ENCODE measurements around the gene GPR176. TPM values are rescaled to one million over a fixed set of nuclear protein-coding genes. Genes with fewer than 3 reads are reported as not detected.

The GPR176 gene
- total RNA-seq, 2 donors from 2014 or later, result 0.07 to 0.14 TPM

DNA sequence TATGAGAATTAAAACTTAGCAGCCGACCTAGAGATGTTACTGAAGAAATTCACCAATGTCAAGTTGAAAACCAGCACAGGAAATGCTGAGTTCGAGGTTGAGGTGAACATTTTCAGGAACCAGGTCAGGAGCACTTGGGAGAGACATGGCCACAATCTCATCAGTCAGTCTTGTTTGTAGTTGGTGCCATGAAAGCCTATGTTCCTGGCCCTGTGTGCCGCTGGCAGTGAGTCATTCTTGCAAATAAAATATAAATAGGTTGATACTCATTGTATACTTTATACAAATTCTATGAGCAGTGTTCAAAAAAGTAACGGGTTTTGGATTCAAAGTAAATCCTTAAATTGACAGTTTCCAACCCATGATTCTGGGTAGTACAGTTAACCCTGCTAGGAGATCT lies 135.9 kb downstream of the GPR176 start:
- ATAC-seq, result no peak
- Mint-ChIP-seq H3K9me3 (no peaks in the 10 kb centered on the region), H3K27ac (peak overlapping the region; percentile 58 to 79), H3K4me1 (ENCODE audit: low read depth in 2 of 2) (peaks cover 28 to 41% of the 10 kb centered on the region in 2 donors), H3K36me3 (no peaks in the 10 kb centered on the region), H3K27me3 (no peaks in the 10 kb centered on the region), H3K4me3 (peak overlapping the region; percentile 88)
- DNase-seq (ENCODE audit: low spot score), result no peak

DNA sequence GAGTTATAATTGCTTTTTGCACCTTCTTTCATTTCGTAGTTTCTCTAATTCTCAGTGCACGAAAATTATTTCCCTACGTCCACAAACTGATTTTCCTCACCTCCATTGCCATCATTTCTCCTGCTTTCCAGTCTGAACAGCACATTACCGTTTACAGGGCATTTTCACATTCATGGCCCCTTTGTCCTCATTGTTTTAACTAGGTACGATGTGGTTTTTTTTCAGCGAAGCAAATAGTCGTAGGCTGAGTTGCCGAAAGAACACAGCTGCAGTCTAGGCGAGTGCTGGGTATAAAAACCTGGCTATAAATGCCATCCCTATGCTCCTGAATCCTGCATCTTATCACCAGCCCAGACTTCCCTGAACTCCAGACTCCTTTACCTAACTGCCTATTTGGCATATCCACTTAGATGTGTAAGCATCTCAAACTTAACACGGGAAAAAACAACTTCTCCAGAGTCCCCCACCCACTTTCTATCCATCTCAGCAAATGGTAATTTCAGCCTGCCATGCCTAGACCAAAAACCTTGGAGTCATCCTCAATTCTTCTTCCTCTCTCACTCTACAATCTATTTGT lies 136.7 kb downstream of the GPR176 start:
- peak overlapping the region; percentile 58 to 79 for H3K27ac Mint-ChIP-seq
- no peak for DNase-seq (ENCODE audit: low spot score)
- no peaks in the 10 kb centered on the region for H3K36me3 Mint-ChIP-seq
- H3K4me1 Mint-ChIP-seq (ENCODE audit: low read depth in 2 of 2), result peaks cover 28 to 36% of the 10 kb centered on the region in 2 donors
- H3K27me3 Mint-ChIP-seq, result peaks cover 0 to 2% of the 10 kb centered on the region in 2 donors
- no peaks in the 10 kb centered on the region for H3K9me3 Mint-ChIP-seq
- no peak for ATAC-seq
- H3K4me3 Mint-ChIP-seq, result peak overlapping the region; percentile 88

DNA sequence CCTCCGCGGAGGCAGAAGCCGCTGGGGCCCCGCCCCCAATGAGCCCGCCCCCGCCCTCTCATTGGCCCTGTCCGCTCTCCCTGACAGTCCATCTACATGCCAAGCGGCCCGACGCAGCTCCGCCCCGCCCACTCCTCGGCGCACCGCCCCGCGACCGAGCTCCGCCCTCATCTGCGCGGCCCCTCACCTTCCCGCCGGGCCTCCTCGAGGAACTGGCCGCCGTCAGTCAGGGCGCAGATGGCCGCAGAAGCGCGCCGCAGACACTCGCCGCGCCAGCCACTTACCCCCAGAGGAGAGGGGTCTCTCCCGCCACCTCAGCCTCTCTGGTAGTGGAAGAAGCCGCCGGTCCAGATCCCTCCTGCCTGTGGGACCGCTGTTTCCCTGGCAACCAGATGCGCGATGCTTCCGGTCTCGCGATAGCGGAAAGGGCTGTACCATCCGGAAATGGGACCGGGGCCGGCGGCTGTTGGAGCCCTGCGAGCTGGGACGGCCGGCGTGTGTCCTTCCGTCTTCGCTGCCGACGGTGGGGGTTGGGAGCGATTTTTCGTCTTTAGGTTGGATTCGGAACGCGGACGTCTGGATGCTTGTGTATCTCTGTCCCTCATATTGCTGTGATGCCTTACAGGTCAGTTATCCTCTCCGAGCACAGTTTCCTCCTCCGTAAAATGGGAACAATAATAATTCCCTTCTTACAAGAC lies 137.5 kb downstream of the GPR176 start, which contains the start of gene FSIP1:
Gene FSIP1, minus strand, starts transcription at position 401 of the 698 bp plus-strand sequence. CDS start 6,317 bp downstream, outside the sequence.
- Mint-ChIP-seq H3K27me3 (peaks cover 5 to 7% of the 10 kb centered on the region in 2 donors), H3K4me1 (ENCODE audit: low read depth in 2 of 2) (peaks cover 22 to 29% of the 10 kb centered on the region in 2 donors), H3K36me3 (no peaks in the 10 kb centered on the region), H3K27ac (peak within 1 kb of the TSS; percentile 58 to 79), H3K4me3 (peak within 1 kb of the TSS; percentile 88), H3K9me3 (no peaks in the 10 kb centered on the region)
- DNase-seq (ENCODE audit: low spot score), result peak; percentile 98
- ATAC-seq, result peak; percentile 100

DNA sequence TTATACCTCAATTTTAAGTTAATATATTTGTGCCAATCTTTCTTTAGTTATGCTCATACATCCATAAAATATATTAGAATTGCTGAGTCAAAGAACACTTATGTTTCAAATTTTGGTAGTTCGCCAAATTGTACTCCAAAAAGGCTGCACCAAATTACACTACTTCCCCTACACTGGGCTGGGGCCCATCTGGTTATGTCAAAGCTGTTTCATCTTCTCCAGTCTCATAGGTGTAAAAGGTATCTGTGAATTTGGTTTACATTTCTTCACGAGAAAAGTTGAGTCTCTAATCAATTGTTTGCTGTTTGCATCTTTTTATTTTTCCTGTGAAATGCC lies 138.1 kb downstream of the GPR176 start:
- Mint-ChIP-seq H3K27me3 (peaks cover 11 to 12% of the 10 kb centered on the region in 2 donors), H3K36me3 (no peaks in the 10 kb centered on the region), H3K4me1 (ENCODE audit: low read depth in 2 of 2) (peaks cover 22 to 33% of the 10 kb centered on the region in 2 donors), H3K27ac (peak overlapping the region; percentile 58 to 79), H3K9me3 (no peaks in the 10 kb centered on the region), H3K4me3 (peak overlapping the region; percentile 88)
- DNase-seq (ENCODE audit: low spot score) (no peak), ATAC-seq (no peak)

DNA sequence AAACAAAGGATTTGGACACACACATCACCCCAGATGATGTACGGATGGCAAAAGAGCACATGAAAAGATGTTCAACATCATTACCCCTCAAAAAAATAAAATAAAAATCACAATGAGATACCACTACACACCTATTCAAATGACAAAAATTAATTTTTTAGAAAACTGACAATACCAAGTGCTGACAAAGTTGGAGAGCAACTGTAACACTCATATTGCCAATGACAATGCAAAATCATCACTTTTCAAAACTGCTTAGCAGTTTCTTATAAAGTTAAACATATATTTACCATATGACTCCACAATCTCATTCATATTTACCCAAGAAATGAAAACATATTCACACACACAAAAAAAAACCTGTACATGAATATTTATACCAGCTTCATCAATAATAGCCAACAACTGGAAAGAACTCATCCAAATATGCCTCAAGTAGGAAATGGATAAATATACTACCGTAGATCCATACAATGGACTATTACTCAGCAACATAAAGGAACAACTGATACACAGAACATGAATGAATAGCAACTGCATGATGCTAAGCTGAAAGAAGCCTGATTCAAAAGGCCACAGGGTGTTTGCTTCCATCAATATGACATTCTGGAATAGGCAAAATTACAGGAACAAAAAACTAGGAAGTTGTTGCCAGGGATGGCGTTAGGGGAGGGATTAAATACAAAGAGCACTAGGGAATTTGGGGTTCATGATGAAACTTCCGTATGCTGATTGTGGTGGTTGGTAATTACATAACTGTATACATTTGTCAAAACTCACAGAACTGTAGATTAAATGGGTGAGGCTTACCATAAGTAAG lies 138.7 kb downstream of the GPR176 start:
- Mint-ChIP-seq H3K9me3 (no peaks in the 10 kb centered on the region), H3K27ac (peak overlapping the region; percentile 58 to 79), H3K4me1 (ENCODE audit: low read depth in 2 of 2) (peaks cover 21 to 33% of the 10 kb centered on the region in 2 donors), H3K36me3 (no peaks in the 10 kb centered on the region), H3K27me3 (peaks cover 11 to 12% of the 10 kb centered on the region in 2 donors), H3K4me3 (peak overlapping the region; percentile 88)
- no peak for ATAC-seq
- DNase-seq (ENCODE audit: low spot score), result no peak

DNA sequence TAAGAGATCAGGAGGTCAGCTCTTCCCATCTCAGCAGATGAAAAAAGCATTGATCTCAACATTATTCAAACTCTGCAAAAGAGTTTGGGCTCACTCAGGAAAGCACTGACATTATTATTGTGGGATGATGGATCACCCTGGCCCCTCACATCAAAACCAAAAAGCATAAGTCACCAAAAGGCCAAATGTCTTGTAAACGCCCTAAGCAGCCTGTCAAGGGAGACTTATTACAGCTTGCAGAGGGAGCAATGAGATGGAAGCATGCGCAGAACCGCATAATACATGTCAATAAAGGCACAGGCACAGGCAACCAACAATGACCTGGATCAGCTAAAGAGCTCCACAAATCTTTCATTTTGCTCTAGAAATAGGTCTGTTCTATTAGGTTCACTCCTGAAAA lies 142.0 kb downstream of the GPR176 start:
- H3K4me1 Mint-ChIP-seq (ENCODE audit: low read depth in 2 of 2), result peaks cover 10 to 27% of the 10 kb centered on the region in 2 donors
- no peak for ATAC-seq
- no peak overlapping the region for H3K4me3 Mint-ChIP-seq
- no peak overlapping the region for H3K27ac Mint-ChIP-seq
- no peaks in the 10 kb centered on the region for H3K9me3 Mint-ChIP-seq
- H3K27me3 Mint-ChIP-seq, result peaks cover 11 to 16% of the 10 kb centered on the region in 2 donors
- no peak for DNase-seq (ENCODE audit: low spot score)
- no peaks in the 10 kb centered on the region for H3K36me3 Mint-ChIP-seq

DNA sequence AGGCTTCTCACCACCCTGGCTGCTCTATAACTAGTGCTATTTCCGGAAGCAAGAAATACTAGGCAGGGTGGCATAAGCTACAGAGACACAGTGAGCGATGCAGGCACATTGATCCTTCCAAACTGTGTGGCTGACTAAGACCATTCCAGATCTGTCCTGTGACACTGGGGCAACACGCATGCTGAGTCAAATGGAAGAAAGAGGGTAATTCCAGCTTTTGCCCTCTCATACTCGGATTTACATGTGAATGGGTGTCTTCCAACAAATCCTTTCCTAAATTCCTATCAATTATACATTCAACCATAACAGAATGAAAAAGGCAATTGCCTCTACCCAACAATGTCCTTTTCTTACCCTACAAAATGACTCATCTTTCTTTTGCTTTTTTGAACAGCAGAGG lies 142.6 kb downstream of the GPR176 start:
- Mint-ChIP-seq H3K9me3 (no peaks in the 10 kb centered on the region), H3K27me3 (peaks cover 11 to 16% of the 10 kb centered on the region in 2 donors), H3K36me3 (no peaks in the 10 kb centered on the region), H3K4me3 (no peak overlapping the region), H3K4me1 (ENCODE audit: low read depth in 2 of 2) (peaks cover 10 to 25% of the 10 kb centered on the region in 2 donors), H3K27ac (no peak overlapping the region)
- DNase-seq (ENCODE audit: low spot score), result no peak
- no peak for ATAC-seq

DNA sequence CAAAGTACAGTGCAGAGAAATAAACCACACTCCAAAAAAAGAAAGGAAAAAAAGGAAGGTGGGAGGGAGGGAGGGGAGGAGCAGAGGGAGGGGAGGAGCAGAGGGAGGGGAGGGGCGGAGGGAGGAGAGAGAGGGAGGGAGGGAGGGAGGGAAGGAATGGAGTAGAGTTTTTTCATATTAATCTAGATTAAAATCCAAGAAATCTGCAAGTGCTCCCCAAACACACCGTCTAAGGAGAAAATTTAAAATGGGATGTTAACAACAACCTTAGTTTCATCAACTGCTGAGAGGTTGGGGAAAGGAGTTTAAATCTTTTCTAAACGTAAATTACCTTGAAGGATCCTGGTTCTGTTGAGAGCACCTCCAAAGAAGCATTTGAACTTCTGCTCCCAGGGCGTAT lies 144.0 kb downstream of the GPR176 start:
- no peak overlapping the region for H3K4me3 Mint-ChIP-seq
- H3K27ac Mint-ChIP-seq, result peak overlapping the region in 1 of 2 donors; percentile 62
- DNase-seq (ENCODE audit: low spot score), result no peak
- H3K27me3 Mint-ChIP-seq, result peaks cover 11 to 16% of the 10 kb centered on the region in 2 donors
- H3K9me3 Mint-ChIP-seq, result no peaks in the 10 kb centered on the region
- peaks cover 8 to 25% of the 10 kb centered on the region in 2 donors for H3K4me1 Mint-ChIP-seq (ENCODE audit: low read depth in 2 of 2)
- ATAC-seq, result no peak
- no peaks in the 10 kb centered on the region for H3K36me3 Mint-ChIP-seq

DNA sequence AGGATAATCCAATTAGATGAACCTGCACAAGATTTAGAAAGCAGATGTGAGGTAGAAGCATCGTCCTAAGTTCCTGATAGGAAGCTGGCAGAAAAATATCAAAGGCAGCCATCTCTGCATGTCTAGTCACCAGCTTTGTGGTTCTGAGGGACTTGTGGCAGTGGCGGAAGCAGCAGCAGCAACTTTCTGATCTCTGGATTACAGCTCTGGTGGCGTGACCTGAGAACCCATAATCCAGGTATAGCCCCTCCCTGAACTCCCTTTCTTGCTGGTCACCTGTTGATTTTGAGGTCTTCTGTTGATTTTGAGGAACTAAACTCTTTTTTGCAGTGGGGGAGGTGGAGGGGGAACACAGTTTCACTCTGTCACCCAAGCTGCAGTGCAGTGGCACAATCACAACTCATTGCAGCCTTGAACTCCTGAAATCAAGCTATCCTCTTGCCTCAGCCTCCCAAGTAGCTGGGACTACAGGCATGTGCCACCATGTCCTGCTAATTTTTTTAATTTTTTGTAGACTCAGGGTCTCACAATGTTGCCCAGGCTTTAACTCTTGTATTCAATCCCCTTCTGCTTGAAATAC lies 145.3 kb downstream of the GPR176 start:
- peak; percentile 55 to 61 for ATAC-seq
- no peak for DNase-seq (ENCODE audit: low spot score)
- peak overlapping the region; percentile 15 for H3K4me3 Mint-ChIP-seq
- H3K36me3 Mint-ChIP-seq, result no peaks in the 10 kb centered on the region
- H3K27ac Mint-ChIP-seq, result no peak overlapping the region
- H3K27me3 Mint-ChIP-seq, result peaks cover 11 to 16% of the 10 kb centered on the region in 2 donors
- H3K4me1 Mint-ChIP-seq (ENCODE audit: low read depth in 2 of 2), result peaks cover 8 to 25% of the 10 kb centered on the region in 2 donors
- H3K9me3 Mint-ChIP-seq, result no peaks in the 10 kb centered on the region

DNA sequence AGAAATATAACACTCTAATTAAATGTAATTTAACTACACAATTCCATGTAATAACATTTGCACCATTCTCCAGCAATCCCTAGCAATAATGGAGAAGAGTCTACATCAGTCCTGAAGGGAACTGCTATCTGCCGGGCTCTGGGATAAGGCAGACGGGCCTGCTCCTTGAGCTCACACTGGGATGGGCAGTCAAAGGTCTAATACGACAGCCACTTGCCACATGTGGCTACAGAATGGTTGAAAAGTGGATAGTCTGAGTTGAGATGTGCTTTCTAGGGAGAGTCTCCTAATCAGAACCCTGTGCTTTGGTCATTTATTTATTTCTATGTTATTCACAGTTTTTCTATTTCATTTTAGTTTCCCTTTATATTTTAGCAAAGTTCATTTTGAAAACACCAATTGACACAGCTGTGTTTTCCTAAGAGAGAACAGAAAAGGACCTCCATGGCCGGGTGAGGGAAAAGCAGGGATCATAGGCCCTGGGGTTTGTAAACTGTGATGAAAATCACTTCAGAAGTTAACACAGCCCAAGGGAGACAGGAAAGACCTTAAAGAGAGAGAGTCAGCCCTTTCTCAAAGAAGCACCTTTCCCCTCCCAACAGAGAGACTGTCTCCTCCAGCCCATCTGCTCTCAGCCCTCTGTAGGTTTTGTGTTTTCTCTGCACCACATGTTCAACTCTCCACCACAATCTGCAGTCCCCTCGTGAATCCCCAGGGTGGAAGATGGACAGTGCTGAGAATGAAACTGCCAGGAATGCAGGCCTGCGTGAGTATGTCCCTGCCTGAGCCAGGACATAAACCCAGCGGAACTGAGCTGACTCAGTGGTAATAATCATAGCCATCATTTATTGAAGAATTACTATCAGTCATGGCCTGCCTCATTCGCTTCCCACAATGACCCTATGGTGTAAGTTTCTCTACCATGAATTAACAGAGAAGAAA lies 149.0 kb downstream of the GPR176 start:
- Mint-ChIP-seq H3K27me3 (peaks cover 0 to 4% of the 10 kb centered on the region in 2 donors), H3K4me1 (ENCODE audit: low read depth in 2 of 2) (peaks cover 8 to 20% of the 10 kb centered on the region in 2 donors), H3K27ac (no peak overlapping the region), H3K4me3 (peak overlapping the region; percentile 50), H3K9me3 (no peaks in the 10 kb centered on the region), H3K36me3 (no peaks in the 10 kb centered on the region)
- DNase-seq (ENCODE audit: low spot score) (no peak), ATAC-seq (peak in 1 of 2 donors; percentile 17)

DNA sequence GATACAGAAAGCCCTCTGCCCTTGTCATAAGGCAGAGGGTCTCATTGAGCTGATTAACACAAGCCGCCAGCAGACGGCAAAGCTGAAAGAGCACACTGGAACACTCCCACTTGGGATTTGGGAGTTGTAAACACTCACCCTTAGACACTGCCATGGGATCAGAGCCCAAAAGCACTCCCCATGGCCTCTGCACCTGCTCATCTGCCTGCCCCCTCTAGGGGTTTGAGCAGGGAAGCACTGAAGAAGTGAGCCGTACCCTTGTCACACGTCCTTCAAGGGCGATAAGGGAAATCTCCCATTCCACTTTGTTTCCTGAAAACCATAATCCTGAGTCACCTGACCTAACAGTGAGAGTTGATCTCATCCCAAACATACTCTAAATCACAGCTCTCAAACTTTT lies 152.1 kb downstream of the GPR176 start:
- Mint-ChIP-seq H3K36me3 (no peaks in the 10 kb centered on the region), H3K27ac (no peak overlapping the region), H3K27me3 (no peaks in the 10 kb centered on the region), H3K4me1 (ENCODE audit: low read depth in 2 of 2) (peaks cover 5 to 10% of the 10 kb centered on the region in 2 donors), H3K4me3 (no peak overlapping the region), H3K9me3 (no peaks in the 10 kb centered on the region)
- ATAC-seq (no peak), DNase-seq (ENCODE audit: low spot score) (no peak)

DNA sequence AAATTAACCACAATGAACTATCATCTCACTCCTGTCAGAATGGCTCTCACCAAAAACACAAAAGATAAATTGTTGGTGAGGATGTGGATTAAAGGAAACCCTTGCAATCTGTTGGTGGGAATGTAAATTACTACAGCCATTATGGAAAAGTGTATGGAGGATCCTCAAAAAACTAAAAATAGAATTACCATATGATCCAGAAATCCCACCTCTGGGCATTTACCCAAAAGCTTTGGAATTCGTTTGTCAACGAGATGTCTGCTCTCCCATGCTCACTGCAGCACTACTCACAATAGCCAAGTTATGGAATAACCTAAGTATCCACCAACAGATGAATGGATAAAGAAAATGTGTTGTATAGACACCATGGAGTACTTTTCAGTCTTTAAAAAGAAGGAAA lies 159.1 kb downstream of the GPR176 start:
- Mint-ChIP-seq H3K4me3 (no peak overlapping the region), H3K27me3 (peaks cover 0 to 2% of the 10 kb centered on the region in 2 donors), H3K9me3 (no peaks in the 10 kb centered on the region), H3K27ac (no peak overlapping the region), H3K36me3 (no peaks in the 10 kb centered on the region), H3K4me1 (ENCODE audit: low read depth in 2 of 2) (no peaks in the 10 kb centered on the region)
- no peak for ATAC-seq
- no peak for DNase-seq (ENCODE audit: low spot score)

All from natural killer cell treated with Interleukin-12 subunit alpha and Interleukin-12 subunit beta and Interleukin-15 and Interleukin-18, amount 100 ng/mL, for 72 hours (primary cell).